Neural progenitor cell (in vitro differentiated cells): ENCODE measurements around the gene RAPGEF6. TPM values are rescaled to one million over a fixed set of nuclear protein-coding genes. Genes with fewer than 3 reads are reported as not detected.

Experiments
- DNase-seq: peaks from one replicate; pipeline ENCODE4 v3.0.0-alpha.2; 2016; ENCODE audit warnings: low spot score
- H2AFZ ChIP-seq: fragments of 200-600 bp; sonication (generic); replicated peaks from 2 replicates; pipeline ENCODE4 v1.6.1; 2016; ENCODE audit warnings: antibody characterized with exemption
- H3F3A ChIP-seq: fragments of 200-600 bp; sonication (generic); 2 replicates; pipeline ENCODE4 v1.6.1; 2016; ENCODE audit warnings: antibody characterized with exemption, low read depth
- H3K27ac ChIP-seq: fragments of 200-600 bp; sonication (generic); 2 replicates; pipeline ENCODE4 v1.5.1; 2016; ENCODE audit warnings: mild to moderate bottlenecking
- H3K27me3 ChIP-seq: fragments of 200-600 bp; sonication (generic); 2 replicates; pipeline ENCODE4 v1.6.1; 2016; ENCODE audit warnings: mild to moderate bottlenecking, moderate library complexity
- H3K36me3 ChIP-seq: fragments of 200-600 bp; sonication (generic); 2 replicates; pipeline ENCODE4 v1.5.1; 2016
- H3K4me1 ChIP-seq: fragments of 200-600 bp; sonication (generic); 2 replicates; pipeline ENCODE4 v1.6.1; 2016; ENCODE audit warnings: mixed run types
- H3K4me2 ChIP-seq: fragments of 200-600 bp; sonication (generic); 2 replicates; pipeline ENCODE4 v1.6.1; 2016
- H3K4me3 ChIP-seq: fragments of 200-600 bp; sonication (generic); 2 replicates; pipeline ENCODE4 v1.5.1; 2016
- H3K79me2 ChIP-seq: fragments of 200-600 bp; sonication (generic); 2 replicates; pipeline ENCODE4 v1.6.1; 2016; ENCODE audit warnings: low read depth
- H3K9ac ChIP-seq: fragments of 200-600 bp; sonication (generic); 2 replicates; pipeline ENCODE4 v1.6.1; 2016
- H3K9me3 ChIP-seq: fragments of 200-600 bp; sonication (generic); 2 replicates; pipeline ENCODE4 v1.5.1; 2016; ENCODE audit warnings: low read depth
- H4K20me1 ChIP-seq: fragments of 200-600 bp; sonication (generic); 2 replicates; pipeline ENCODE4 v1.6.1; 2016; ENCODE audit warnings: low read depth
- H3K27ac Mint-ChIP-seq: 3 replicates; pipeline ENCODE4 v1.8.0; 2021; ENCODE audit warnings: mixed read lengths
- H3K27me3 Mint-ChIP-seq: 2 replicates; pipeline ENCODE4 v1.8.0; 2022; ENCODE audit warnings: low read depth, mild to moderate bottlenecking, inconsistent platforms, moderate library complexity, mixed read lengths; ENCODE audit not compliant: insufficient read depth
- H3K36me3 Mint-ChIP-seq: 3 replicates; pipeline ENCODE4 v1.8.0; 2021; ENCODE audit warnings: mixed read lengths
- H3K4me1 Mint-ChIP-seq: 3 replicates; pipeline ENCODE4 v1.8.0; 2021; ENCODE audit warnings: mixed read lengths
- H3K4me3 Mint-ChIP-seq: 3 replicates; pipeline ENCODE4 v1.8.0; 2021; ENCODE audit warnings: mild to moderate bottlenecking, moderate library complexity, mixed read lengths
- H3K9me3 Mint-ChIP-seq: 3 replicates; pipeline ENCODE4 v1.8.0; 2020; ENCODE audit warnings: mixed read lengths
- CTCF ChIP-seq: fragments of 200-600 bp; sonication (generic); IDR thresholded peaks from 2 replicates; pipeline ENCODE4 v1.5.1; 2017; ENCODE audit warnings: antibody characterized with exemption, mild to moderate bottlenecking
- EZH2 ChIP-seq: fragments of 200-600 bp; sonication (generic); IDR thresholded peaks from 2 replicates; pipeline ENCODE4 v1.6.1; 2017; ENCODE audit warnings: antibody characterized with exemption, mild to moderate bottlenecking, moderate library complexity
- EZH2phosphoT487 ChIP-seq: fragments of 200-600 bp; sonication (generic); IDR thresholded peaks from 2 replicates; pipeline ENCODE4 v1.6.1; 2017; ENCODE audit warnings: antibody characterized with exemption
- total RNA-seq: library from RNA; depleted of rRNA; stranded (reverse); fragments of >200 nt; gene quantifications from 2 replicates; pipeline ENCODE4 v1.2.3, GENCODE V29; 2015; ENCODE audit warnings: low replicate concordance

The RAPGEF6 gene
- total RNA-seq, 1 donor from 2014 or later: 18.1 TPM

GRCh38 chr5:131647048-131647769 lies 12.2 kb upstream of the RAPGEF6 start:
- Histone ChIP-seq H2AFZ (no peak overlapping the region), H3K9ac (no peak overlapping the region), H3K27me3 (no peaks in the 10 kb centered on the region), H3K36me3 (peaks cover 4% of the 10 kb centered on the region), H3K9me3 (no peaks in the 10 kb centered on the region), H3K79me2 (no peaks in the 10 kb centered on the region), H3K4me2 (no peak overlapping the region), H3K27ac (no peak overlapping the region), H3F3A (no peaks in the 10 kb centered on the region), H3K4me3 (no peak overlapping the region), H4K20me1 (no peaks in the 10 kb centered on the region), H3K4me1 (no peaks in the 10 kb centered on the region)
- Mint-ChIP-seq H3K4me1 (no peaks in the 10 kb centered on the region), H3K4me3 (no peak overlapping the region), H3K27me3 (no peaks in the 10 kb centered on the region), H3K27ac (no peak overlapping the region), H3K9me3 (no peaks in the 10 kb centered on the region), H3K36me3 (peaks cover 17% of the 10 kb centered on the region)
- TF ChIP-seq CTCF: no peak
- TF ChIP-seq EZH2: no peak
- TF ChIP-seq EZH2phosphoT487: no peak
- DNase-seq: no peak

- Histone ChIP-seq H3K4me2 (no peak overlapping the region), H3K27ac (no peak overlapping the region), H4K20me1 (no peaks in the 10 kb centered on the region), H2AFZ (no peak overlapping the region), H3K36me3 (peaks cover 4% of the 10 kb centered on the region), H3K9ac (no peak overlapping the region), H3K79me2 (no peaks in the 10 kb centered on the region), H3K4me3 (no peak overlapping the region), H3K27me3 (no peaks in the 10 kb centered on the region), H3K9me3 (no peaks in the 10 kb centered on the region), H3K4me1 (no peaks in the 10 kb centered on the region), H3F3A (peaks cover 4% of the 10 kb centered on the region)
- no peak for DNase-seq
- H3K9me3 Mint-ChIP-seq: no peaks in the 10 kb centered on the region
- no peak overlapping the region for H3K4me3 Mint-ChIP-seq
- H3K36me3 Mint-ChIP-seq: peaks cover 5% of the 10 kb centered on the region
- no peak overlapping the region for H3K27ac Mint-ChIP-seq
- no peaks in the 10 kb centered on the region for H3K4me1 Mint-ChIP-seq
- TF ChIP-seq EZH2phosphoT487 (no peak), EZH2 (no peak), CTCF (no peak)
- no peaks in the 10 kb centered on the region for H3K27me3 Mint-ChIP-seq
Observed at GRCh38 chr5:131644822-131645221, 9.8 kb upstream of the RAPGEF6 start.

GRCh38 chr5:131644370-131644769 lies 9.3 kb upstream of the RAPGEF6 start:
- peaks cover 4% of the 10 kb centered on the region for H3K36me3 ChIP-seq
- peaks cover 5% of the 10 kb centered on the region for H3K36me3 Mint-ChIP-seq
- H3K4me1 Mint-ChIP-seq: no peaks in the 10 kb centered on the region

GRCh38 chr5:131641494-131641893 lies 6.5 kb upstream of the RAPGEF6 start:
- Histone ChIP-seq H3K27ac (no peak overlapping the region), H3K27me3 (no peaks in the 10 kb centered on the region), H4K20me1 (no peaks in the 10 kb centered on the region), H3K4me3 (no peak overlapping the region), H3F3A (peaks cover 7% of the 10 kb centered on the region), H3K4me2 (no peak overlapping the region), H3K9ac (no peak overlapping the region), H3K9me3 (no peaks in the 10 kb centered on the region), H3K4me1 (peaks cover 2% of the 10 kb centered on the region), H3K79me2 (no peaks in the 10 kb centered on the region), H2AFZ (no peak overlapping the region), H3K36me3 (peaks cover 4% of the 10 kb centered on the region)
- no peak for TF ChIP-seq CTCF
- H3K27ac Mint-ChIP-seq: no peak overlapping the region
- H3K27me3 Mint-ChIP-seq: no peaks in the 10 kb centered on the region
- H3K9me3 Mint-ChIP-seq: no peaks in the 10 kb centered on the region
- peaks cover under 1% of the 10 kb centered on the region for H3K4me1 Mint-ChIP-seq
- peaks cover 5% of the 10 kb centered on the region for H3K36me3 Mint-ChIP-seq
- DNase-seq: no peak
- no peak overlapping the region for H3K4me3 Mint-ChIP-seq

More at GRCh38 chr5:131644370-131644769, 9.3 kb upstream of the RAPGEF6 start:
- TF ChIP-seq EZH2phosphoT487: no peak
- Histone ChIP-seq H3K79me2 (no peaks in the 10 kb centered on the region), H3K27ac (no peak overlapping the region), H3K27me3 (no peaks in the 10 kb centered on the region), H3K9ac (no peak overlapping the region), H4K20me1 (no peaks in the 10 kb centered on the region), H3K9me3 (no peaks in the 10 kb centered on the region), H3K4me3 (no peak overlapping the region), H3F3A (peaks cover 4% of the 10 kb centered on the region), H3K4me2 (no peak overlapping the region), H3K4me1 (no peaks in the 10 kb centered on the region), H2AFZ (no peak overlapping the region)
- H3K4me3 Mint-ChIP-seq: no peak overlapping the region
- no peaks in the 10 kb centered on the region for H3K9me3 Mint-ChIP-seq
- no peak overlapping the region for H3K27ac Mint-ChIP-seq
- H3K27me3 Mint-ChIP-seq: no peaks in the 10 kb centered on the region
- no peak for DNase-seq
